NCI-H446 (cell line): ENCODE results near the gene INVS.

ENCODE experiments used
- DNase-seq, 2 experiments: peaks; one replicate each; lab custom pipeline; 2025; lab: John Stamatoyannopoulos, UW

Gene INVS

GRCh38 chr9:100277166-100277979 lies 178.3 kb downstream of the INVS start:
- peak; percentile 2 to 14 for DNase-seq

GRCh38 chr9:100281066-100281465 lies 182.0 kb downstream of the INVS start:
- no peak for DNase-seq

GRCh38 chr9:100281676-100282387 lies 182.8 kb downstream of the INVS start:
- no peak for DNase-seq

- DNase-seq: no peak
Measured at GRCh38 chr9:100282388-100282719, 183.3 kb downstream of the INVS start.

GRCh38 chr9:100284247-100284646 lies 185.2 kb downstream of the INVS start:
- no peak for DNase-seq

- DNase-seq: no peak
Measured at GRCh38 chr9:100285080-100285479, 186.0 kb downstream of the INVS start.

GRCh38 chr9:100285601-100286000 lies 186.6 kb downstream of the INVS start:
- DNase-seq: no peak

GRCh38 chr9:100286257-100286656 lies 187.2 kb downstream of the INVS start:
- DNase-seq: no peak

GRCh38 chr9:100287186-100287585 lies 188.1 kb downstream of the INVS start:
- DNase-seq: no peak

- DNase-seq: no peak
Measured at GRCh38 chr9:100290714-100291113, 191.7 kb downstream of the INVS start.

GRCh38 chr9:100292414-100292813 lies 193.4 kb downstream of the INVS start:
- DNase-seq: no peak

GRCh38 chr9:100294341-100294740 lies 195.3 kb downstream of the INVS start:
- DNase-seq: no peak

- DNase-seq: no peak
Measured at GRCh38 chr9:100294806-100295205, 195.8 kb downstream of the INVS start.

GRCh38 chr9:100295240-100295639 lies 196.2 kb downstream of the INVS start:
- DNase-seq: no peak

GRCh38 chr9:100296407-100296806 lies 197.4 kb downstream of the INVS start:
- no peak for DNase-seq

GRCh38 chr9:100298378-100298777 lies 199.3 kb downstream of the INVS start:
- DNase-seq: no peak

- no peak for DNase-seq
Measured at GRCh38 chr9:100303747-100304146, 204.7 kb downstream of the INVS start.

GRCh38 chr9:100306283-100306682 lies 207.2 kb downstream of the INVS start:
- no peak for DNase-seq

- DNase-seq: no peak
Measured at GRCh38 chr9:100307080-100307479, 208.0 kb downstream of the INVS start.

GRCh38 chr9:100308965-100309564 lies 210.0 kb downstream of the INVS start:
- DNase-seq: no peak

GRCh38 chr9:100309992-100310391 lies 210.9 kb downstream of the INVS start:
- no peak for DNase-seq

- no peak for DNase-seq
Measured at GRCh38 chr9:100315561-100315960, 216.5 kb downstream of the INVS start.

GRCh38 chr9:100317706-100318105 lies 218.7 kb downstream of the INVS start:
- no peak for DNase-seq
